ENCODE results near the gene PPP1CA. TPM values are rescaled to one million over a fixed set of nuclear protein-coding genes. Genes with fewer than 3 reads are reported as not detected.

The PPP1CA gene
- total RNA-seq, 1 donor: 129 TPM

GRCh38 chr11:67391304-67392182, 10.1 kb downstream of the PPP1CA start, which contains the start of gene RAD9A:
Gene RAD9A (plus strand): TSS chr11:67391986. CDS start chr11:67392045, 59 bp downstream.
- H3K4me3 ChIP-seq (ENCODE audit: low read depth, low read length): peak within 1 kb of the TSS; percentile 95
- TF ChIP-seq CTCF (IDR thresholded peaks at IDR 0.05; ENCODE audit: insufficient read depth, low read length): no peak
- DNase-seq (ENCODE audit: low read depth): peak; percentile 91

GRCh38 chr11:67390947-67391303, 10.7 kb downstream of the PPP1CA start:
- H3K4me3 ChIP-seq (ENCODE audit: low read depth, low read length): peak overlapping the region; percentile 87

GRCh38 chr11:67389477-67389876, 12.2 kb downstream of the PPP1CA start:
- peak; percentile 67 for TF ChIP-seq CTCF (IDR thresholded peaks at IDR 0.05; ENCODE audit: insufficient read depth, low read length)
- no peak for DNase-seq (ENCODE audit: low read depth)
- H3K4me3 ChIP-seq (ENCODE audit: low read depth, low read length): no peak overlapping the region

More at GRCh38 chr11:67390947-67391303, 10.7 kb downstream of the PPP1CA start:
- no peak for TF ChIP-seq CTCF (IDR thresholded peaks at IDR 0.05; ENCODE audit: insufficient read depth, low read length)
- no peak for DNase-seq (ENCODE audit: low read depth)

GRCh38 chr11:67387518-67387917, 14.1 kb downstream of the PPP1CA start:
- no peak for DNase-seq (ENCODE audit: low read depth)
- no peak for TF ChIP-seq CTCF (IDR thresholded peaks at IDR 0.05; ENCODE audit: insufficient read depth, low read length)
- H3K4me3 ChIP-seq (ENCODE audit: low read depth, low read length): no peak overlapping the region

- no peak for TF ChIP-seq CTCF (IDR thresholded peaks at IDR 0.05; ENCODE audit: insufficient read depth, low read length)
- DNase-seq (ENCODE audit: low read depth): no peak
- H3K4me3 ChIP-seq (ENCODE audit: low read depth, low read length): no peak overlapping the region
Measured at GRCh38 chr11:67387069-67387468, 14.6 kb downstream of the PPP1CA start.

GRCh38 chr11:67384851-67385366, 16.7 kb downstream of the PPP1CA start:
- TF ChIP-seq CTCF (IDR thresholded peaks at IDR 0.05; ENCODE audit: insufficient read depth, low read length): no peak
- DNase-seq (ENCODE audit: low read depth): peak; percentile 58
- no peak overlapping the region for H3K4me3 ChIP-seq (ENCODE audit: low read depth, low read length)

Data from fibroblast of the aortic adventitia (primary cell).